Retinal pigment epithelial cell (primary cell): Measurements from ENCODE around the gene PDE11A.

ENCODE experiments used
- DNase-seq: peaks from one replicate; pipeline ENCODE4 v3.0.0-alpha.2; 2010; ENCODE audit warnings: low read depth
- H3K4me3 ChIP-seq: 2 replicates; pipeline ENCODE4 v1.5.1; 2011; ENCODE audit warnings: mild to moderate bottlenecking, low read length, control low read depth, moderate library complexity
- TF ChIP-seq, protein P1 (sequence below): conservative IDR thresholded peaks from 2 replicates; pipeline ENCODE4 v1.5.1; 2011; ENCODE audit warnings: low read depth, low read length, control low read depth, inconsistent platforms

The PDE11A gene

DNA sequence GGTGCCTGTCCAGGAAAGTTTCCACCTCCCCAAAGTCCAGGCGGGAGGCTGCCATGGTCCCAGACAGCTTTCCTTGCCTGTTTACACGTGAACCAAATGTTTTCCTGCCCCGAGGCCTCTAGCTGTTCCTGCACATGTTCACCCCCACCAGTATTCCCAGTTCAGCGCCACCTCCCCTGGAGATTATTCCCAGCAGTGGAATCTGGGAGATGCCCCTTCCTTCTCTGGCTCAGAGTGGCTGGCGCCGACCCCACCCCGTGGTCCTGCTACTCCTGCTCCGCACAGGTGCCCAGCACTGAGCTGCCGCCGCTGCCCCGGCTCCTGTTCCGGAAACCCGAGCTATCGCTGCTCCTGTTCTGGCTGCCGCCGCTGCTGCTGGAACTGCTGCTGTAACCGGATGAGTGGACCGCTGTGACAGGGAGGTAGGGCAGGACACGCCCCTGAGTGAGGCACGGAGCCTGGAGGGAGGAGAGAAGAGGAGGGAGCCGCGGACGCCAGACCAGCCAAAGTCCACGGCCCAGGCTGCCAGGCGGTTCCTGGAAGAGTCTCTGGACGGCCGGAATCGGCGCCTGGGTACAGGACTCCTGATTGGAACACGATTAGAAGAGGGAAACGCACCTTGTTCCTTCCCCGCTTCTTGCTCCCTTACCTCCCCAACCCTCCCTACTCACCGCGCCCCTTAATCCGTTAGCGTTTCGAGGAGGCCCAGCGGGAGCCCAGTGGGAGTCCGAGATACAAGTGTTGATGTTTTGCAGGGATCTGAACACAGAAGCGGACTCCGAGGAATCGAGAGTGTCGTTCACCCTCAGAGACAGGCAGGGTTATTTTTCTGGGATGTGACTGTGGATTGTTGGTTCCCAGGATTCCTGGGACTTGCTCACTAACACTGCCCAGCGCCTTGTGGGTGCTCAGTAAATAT lies at the start of gene PDE11A:
PDE11A (minus strand) TSS at position 395 of the 919 bp plus-strand sequence; CDS start at position 55, 340 bp downstream.
- H3K4me3 ChIP-seq: peak within 1 kb of the TSS; percentile 71
- peak; percentile 52 for DNase-seq
- TF ChIP-seq, protein P1, sequence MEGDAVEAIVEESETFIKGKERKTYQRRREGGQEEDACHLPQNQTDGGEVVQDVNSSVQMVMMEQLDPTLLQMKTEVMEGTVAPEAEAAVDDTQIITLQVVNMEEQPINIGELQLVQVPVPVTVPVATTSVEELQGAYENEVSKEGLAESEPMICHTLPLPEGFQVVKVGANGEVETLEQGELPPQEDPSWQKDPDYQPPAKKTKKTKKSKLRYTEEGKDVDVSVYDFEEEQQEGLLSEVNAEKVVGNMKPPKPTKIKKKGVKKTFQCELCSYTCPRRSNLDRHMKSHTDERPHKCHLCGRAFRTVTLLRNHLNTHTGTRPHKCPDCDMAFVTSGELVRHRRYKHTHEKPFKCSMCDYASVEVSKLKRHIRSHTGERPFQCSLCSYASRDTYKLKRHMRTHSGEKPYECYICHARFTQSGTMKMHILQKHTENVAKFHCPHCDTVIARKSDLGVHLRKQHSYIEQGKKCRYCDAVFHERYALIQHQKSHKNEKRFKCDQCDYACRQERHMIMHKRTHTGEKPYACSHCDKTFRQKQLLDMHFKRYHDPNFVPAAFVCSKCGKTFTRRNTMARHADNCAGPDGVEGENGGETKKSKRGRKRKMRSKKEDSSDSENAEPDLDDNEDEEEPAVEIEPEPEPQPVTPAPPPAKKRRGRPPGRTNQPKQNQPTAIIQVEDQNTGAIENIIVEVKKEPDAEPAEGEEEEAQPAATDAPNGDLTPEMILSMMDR: no peak

DNA sequence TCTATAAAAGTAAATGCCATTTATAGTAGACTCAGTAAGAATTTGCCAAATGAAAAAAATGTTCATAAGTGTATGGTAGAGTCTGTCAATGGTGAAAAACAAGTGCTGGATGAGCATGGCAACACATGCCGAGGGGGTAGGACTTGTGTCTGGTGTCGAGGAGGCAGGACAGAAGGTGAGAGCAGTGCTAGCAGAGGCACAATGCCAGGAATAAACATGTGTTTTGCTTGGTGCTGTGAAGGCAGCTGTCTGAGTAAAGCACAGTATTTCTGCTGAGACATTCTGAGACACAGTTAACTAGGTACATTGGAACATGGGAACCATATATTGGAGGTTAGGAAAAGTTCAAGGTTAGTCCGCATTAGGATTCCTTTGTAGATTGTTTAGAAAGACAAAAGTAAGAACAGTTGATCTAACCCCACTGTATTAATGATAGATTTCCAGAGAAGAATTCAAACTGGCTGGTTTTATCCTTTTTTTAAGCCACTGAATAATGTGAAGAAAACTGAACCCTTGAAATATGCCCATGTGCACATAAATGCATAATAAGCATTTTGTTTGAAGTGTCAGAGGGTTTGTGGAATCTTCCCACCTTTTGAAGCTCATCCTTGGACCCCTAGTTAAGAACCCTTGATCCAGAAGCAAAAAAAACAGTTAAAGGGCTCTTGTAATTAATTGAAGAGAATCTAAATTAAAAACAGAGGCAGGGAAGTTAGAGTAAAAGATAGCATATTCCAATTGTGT lies 46.8 kb upstream of the PDE11A start:
- TF ChIP-seq, protein P1: no peak
- H3K4me3 ChIP-seq: no peak overlapping the region
- no peak for DNase-seq

DNA sequence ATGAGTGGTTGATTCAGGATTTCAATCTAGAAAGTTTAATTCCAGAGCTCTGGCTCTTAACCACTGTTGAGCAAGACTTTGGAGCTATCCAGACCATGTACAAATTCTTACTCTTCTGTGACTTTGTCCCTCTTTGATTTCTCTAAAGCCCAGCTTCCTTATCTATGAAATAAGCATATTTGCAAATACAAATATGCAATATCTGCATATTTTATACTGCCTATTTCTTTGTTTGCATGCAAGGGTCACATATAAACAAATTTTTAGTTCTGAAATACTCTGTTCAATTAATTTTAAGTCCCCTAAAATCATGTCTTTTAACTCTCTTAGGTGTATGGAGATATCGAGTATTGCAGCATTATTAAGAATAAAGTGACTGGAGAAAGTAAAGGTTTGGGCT lies 45.1 kb upstream of the PDE11A start:
- no peak overlapping the region for H3K4me3 ChIP-seq
- no peak for DNase-seq
- TF ChIP-seq, protein P1: no peak

DNA sequence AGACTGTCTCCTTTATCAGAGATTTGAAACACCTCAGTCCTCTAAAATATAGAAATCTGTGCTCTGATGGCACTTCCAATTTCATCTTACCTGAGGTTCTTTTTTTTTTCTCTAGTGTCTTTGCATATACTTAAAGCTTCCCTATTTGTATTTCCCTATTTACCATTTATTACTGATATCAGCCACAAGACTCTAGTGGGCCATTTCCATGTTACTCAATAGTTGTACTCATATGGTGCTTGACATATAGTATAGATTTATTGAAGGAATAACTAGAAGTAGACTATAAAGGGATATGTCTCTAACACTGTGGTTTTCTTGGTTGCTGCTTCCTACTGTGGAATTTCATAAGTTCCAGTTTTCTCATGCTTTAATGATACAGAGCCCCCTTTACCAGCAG lies 42.7 kb upstream of the PDE11A start:
- H3K4me3 ChIP-seq: no peak overlapping the region
- TF ChIP-seq, protein P1: no peak
- DNase-seq: no peak

DNA sequence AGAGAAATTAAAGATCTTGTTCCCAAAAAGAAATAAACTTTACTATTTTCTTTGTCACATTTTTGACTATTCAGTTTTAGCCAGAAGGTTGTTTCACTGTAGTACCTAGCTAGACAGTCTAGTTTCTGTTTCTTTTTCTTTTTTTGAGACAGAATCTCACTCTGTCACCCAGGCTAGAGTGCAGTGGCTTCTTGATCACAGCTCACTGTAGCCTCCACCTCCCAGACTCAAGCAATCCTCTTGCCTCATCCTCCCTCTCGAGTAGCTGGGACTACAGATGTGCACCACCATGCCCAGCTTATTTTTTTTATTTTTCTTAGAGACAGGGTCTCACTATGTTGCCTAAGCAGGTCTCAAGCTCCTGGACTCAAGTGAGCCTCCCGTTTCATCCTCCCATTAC lies 41.9 kb upstream of the PDE11A start:
- no peak for DNase-seq
- no peak overlapping the region for H3K4me3 ChIP-seq
- TF ChIP-seq, protein P1: no peak

DNA sequence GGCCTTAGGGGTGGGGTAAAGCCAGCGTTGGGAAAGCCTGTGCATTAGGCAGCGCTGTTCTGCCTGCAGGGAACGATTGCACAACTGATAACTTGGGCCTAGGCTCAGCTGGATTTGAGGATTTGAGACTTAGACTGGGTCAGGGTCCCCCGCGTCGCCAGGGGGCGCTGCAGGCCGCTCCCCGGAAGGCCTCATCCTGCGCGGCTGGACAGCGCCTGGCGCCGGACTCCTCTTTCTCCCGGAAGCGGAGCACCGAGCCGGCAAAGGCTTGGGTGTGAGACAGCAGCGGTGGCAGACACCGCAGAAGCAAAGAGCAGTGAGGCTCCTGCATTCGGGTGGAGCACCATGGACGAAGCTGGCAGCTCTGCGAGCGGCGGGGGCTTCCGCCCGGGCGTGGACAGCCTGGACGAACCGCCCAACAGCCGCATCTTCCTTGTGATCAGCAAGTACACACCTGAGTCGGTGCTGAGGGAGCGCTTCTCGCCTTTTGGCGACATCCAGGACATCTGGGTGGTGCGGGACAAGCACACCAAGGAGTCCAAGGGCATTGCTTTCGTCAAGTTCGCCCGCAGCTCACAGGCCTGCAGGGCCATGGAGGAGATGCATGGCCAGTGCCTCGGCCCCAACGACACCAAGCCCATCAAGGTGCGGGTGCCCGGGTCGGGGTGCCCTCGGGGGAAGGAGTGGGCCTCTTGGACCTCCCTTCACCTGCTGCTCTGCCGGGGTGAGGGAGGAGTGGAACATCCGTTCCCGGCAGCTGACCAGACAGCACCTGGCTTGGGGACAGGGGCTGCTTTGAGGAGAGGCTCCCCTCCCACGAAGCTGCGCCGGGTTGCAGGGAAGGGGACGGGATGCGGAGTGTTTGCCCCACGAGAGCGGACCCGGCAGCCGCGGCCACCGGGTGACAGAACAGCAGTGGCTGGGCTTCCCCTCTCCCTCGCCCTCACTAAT lies 39.9 kb upstream of the PDE11A start, which contains the start of gene RBM45:
RBM45 (plus strand) TSS at position 236 of the 951 bp plus-strand sequence; CDS start at position 346, 110 bp downstream.
- peak; percentile 60 for DNase-seq
- H3K4me3 ChIP-seq: peak within 1 kb of the TSS; percentile 96
- TF ChIP-seq, protein P1: peak; percentile 93
